Inflammatory macrophage treated with lipopolysaccharide for 1 hour (primary cell): Measurements from ENCODE around the gene UBE2R2.
"Not testable (repeated sequence)": the region's sequence is repeated elsewhere in the genome, so short reads cannot be mapped to it uniquely, and the experiment has no call there.

Experiments
- DNase-seq, 2 donors: peaks; one replicate each; pipeline ENCODE4 v3.0.0-alpha.2; 2020 to 2022

The UBE2R2 gene

DNA sequence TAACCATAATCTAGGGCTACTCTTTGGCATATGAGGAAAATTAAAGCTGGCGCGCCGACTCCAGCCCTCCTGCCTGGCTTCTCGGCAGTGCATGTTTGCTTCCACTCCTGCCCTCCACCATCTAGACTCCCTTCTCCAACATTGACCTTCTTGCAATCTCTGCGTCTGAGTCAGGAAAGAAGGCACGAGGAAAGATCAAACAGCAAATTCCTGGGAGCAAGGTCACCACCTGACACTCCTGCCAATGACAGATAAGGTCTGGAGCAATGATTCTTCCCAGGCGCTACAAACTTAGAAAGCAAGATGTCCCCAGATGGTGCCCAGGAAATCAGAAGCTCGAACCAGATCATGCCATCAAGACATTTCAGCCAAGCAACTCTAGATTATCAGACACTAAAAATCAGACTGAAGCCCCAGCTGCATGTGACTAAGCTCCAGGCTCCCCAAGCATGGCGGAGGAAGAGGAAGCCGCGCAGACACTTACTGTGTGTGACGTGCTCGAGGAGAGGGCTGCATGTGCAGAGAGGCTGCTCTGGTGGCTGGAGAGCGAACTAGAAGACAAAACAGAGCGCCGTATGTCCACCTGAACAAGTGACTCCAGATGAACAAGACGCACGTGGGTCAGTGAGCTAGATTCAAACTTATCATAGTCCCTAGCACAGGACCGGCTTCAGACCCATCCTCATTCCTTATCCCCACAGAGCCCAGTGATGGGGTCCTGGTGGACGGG is 115.3 kb downstream of the UBE2R2 start:
- DNase-seq: no peak

DNA sequence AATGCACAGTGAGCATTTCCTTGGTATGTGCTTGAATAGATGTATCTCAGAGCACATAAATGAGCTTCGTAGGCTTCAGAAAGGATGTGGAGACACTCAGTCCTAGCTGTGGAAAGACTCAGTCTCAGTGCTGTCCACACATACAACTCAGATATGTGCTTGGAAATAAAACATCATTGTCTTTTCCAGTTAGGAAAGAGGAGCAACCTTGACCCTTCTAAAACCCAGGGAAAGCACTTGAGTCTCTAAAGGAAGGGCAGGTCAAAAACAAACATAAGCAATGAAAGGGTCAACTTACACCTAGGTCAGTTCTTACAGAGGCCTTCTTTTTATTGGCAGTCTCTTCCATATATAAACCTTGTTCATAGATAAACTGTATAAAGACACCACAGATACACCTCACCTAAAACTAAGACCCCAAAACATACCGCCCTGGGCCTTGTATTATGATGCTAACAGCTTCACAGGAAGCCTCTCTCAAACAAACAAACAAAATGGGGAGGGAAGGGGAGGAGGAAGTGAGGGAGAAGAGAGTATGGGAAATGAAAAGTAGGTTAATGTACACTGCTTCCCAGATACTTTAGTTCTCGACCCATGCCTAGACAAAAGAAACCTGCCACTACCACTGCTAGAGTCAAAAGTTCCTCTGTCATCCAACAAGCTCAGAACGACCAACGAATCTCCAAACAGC is 117.4 kb downstream of the UBE2R2 start:
- no peak for DNase-seq

DNA sequence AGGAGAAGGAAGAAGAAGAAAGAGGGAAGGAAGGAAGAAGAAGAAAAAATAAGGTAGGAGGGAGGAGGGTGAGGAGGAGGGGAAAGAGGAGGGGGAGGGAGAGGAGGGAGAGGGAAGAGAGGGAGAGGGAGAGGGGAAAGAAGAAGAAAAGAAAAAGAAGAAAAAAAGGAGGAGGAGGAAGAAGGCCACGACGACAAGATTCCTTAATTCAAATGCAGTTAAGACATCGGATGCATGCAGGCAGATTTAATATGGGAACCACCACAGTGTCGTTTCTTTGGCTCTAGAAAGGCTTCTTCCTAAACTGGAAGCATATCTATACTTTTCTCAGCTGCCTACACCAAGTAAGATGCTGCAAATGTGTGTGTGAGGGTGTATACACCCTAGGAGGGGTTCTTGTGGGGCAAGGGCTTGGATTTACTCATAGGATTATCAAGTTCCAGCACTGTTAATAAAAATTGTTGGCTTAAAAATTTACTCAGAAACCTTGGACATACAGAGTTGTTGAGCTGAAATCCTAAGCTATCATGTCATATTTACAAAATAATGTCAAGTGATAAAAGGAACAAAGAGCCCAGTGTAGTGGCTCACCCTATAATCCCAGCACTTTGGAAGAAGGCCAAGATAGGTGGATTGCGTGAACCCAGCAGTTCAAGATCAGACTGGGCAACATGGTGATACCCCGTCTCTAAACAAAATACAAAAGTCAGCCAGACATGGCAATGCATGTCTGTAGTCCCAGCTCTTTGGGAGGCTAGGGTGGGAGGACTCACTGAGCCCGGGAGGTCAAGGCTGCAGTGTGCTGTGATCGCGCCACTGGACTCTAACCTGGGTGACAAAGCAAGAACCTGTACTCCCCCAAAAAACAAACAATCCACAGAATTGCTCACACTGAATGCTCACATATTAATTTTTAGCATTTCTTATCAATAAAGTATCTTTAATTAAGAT is 123.2 kb downstream of the UBE2R2 start:
- no peak for DNase-seq

DNA sequence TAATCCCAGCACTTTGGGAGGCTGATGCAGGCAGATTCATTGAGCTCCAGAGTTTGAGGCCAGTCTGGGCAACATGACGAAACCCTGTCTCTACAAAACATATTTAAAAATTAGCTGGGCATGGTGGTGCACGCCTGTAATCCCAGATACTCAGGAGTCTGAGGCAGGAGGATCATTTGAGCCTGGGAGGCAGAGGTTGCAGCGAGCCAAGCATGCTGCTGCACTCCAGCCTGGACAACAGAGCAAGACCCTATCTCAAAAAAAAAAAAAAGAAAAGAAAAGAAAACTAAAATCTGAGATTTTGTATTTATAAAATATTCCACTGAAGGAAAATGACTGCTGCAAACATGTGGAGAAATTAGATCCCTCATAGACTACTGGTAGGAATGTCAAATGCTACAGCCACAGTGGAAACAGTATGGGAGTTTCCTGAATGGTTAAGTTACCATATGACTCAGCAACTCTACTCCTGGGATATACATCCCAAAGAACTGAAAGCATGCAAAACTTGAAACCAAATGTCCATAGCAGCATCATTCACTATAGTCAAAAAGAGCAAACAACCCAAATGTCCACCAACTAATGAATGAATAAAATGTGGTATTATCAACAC is 125.6 kb downstream of the UBE2R2 start:
- DNase-seq: no peak

DNA sequence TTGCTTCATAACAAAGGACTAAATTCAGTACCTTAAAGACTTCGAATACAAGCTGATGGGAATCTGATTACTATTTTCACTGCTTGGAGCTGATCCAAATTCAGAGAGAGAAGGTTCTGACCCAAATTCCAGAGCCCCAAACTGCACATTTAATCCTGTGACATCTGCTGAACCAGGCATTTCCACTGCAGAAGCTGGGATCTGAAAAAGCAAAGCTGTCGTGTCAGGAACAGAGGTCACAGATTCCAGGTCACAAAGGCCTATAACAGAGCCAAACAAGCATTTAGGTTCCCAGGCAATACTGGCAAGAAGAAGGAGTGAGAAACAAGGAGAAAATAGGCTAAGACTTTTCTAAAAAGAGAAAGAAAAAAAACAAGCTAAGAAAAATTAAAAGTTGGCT is 126.4 kb downstream of the UBE2R2 start:
- no peak for DNase-seq

- peak in 1 of 2 donors; percentile 11 for DNase-seq
Observed at GRCh38 chr9:33946779-33947535, 130.0 kb downstream of the UBE2R2 start.

- no peak for DNase-seq
Observed at GRCh38 chr9:33950371-33950770, 133.4 kb downstream of the UBE2R2 start.

DNA sequence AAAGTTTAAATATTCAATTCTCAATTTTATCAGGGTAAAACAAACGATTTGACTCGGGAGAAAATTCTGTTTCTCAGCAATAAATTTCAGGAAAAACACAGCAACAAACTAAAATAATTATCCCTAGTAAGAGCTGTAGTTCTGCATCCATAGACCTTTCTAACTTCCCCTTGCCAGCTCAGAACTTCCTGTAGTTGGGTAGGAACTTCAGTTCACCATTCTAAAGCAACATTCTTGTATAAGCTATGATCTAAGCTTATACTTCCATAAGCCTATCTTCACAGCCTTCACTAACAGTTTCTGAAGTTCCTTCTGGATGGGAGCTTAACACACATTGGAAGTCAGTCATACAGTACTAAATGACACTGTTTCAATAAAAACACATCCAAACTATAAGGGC is 135.1 kb downstream of the UBE2R2 start:
- peak; percentile 43 to 50 for DNase-seq

- no peak for DNase-seq
Observed at GRCh38 chr9:33956544-33956943, 139.6 kb downstream of the UBE2R2 start.

- no peak for DNase-seq
Observed at GRCh38 chr9:33959725-33960124, 142.8 kb downstream of the UBE2R2 start.

GRCh38 chr9:33962468-33962867 is 145.5 kb downstream of the UBE2R2 start:
- not testable (repeated sequence) for DNase-seq

- DNase-seq: no peak
Observed at GRCh38 chr9:33964086-33964768, 147.3 kb downstream of the UBE2R2 start.
